HepG2 (cell line): ENCODE measurements around the gene LLGL2.

ENCODE experiments used
- HDAC2 ChIP-seq: sonication (generic); formaldehyde crosslinking; IDR thresholded peaks from 2 replicates; pipeline ENCODE4 v1.4.0; 2020; ENCODE audit warnings: missing genetic modification reagents
- ISX ChIP-seq: sonication (generic); formaldehyde crosslinking; conservative IDR thresholded peaks from 2 replicates; pipeline ENCODE4 v1.5.0; 2020; ENCODE audit warnings: missing genetic modification reagents
- MEIS1 ChIP-seq: sonication (generic); formaldehyde crosslinking; IDR thresholded peaks from 2 replicates; pipeline ENCODE4 v1.9.0; 2021; ENCODE audit warnings: mild to moderate bottlenecking, missing genetic modification reagents, moderate library complexity, borderline replicate concordance
- NFIC ChIP-seq: IDR thresholded peaks from 2 replicates; pipeline ENCODE4 v1.6.1; 2012; ENCODE audit warnings: mild to moderate bottlenecking, low read length, inconsistent platforms
- ZFX ChIP-seq: sonication (generic); formaldehyde crosslinking; IDR thresholded peaks from 2 replicates; pipeline ENCODE4 v1.4.0; 2020; ENCODE audit warnings: mild to moderate bottlenecking, low read depth, missing genetic modification reagents, moderate library complexity
- ZNF160 ChIP-seq: sonication (generic); formaldehyde crosslinking; IDR thresholded peaks from 2 replicates; pipeline ENCODE4 v1.8.0; 2022; ENCODE audit warnings: mild to moderate bottlenecking, inconsistent platforms, missing genetic modification reagents
- ZNF24 ChIP-seq: fragments of 450-650 bp; IDR thresholded peaks from 2 replicates; pipeline ENCODE4 v1.6.1; 2017; ENCODE audit warnings: antibody characterized with exemption, mild to moderate bottlenecking
- TF ChIP-seq, protein P1 (sequence below): sonication (generic); formaldehyde crosslinking; IDR thresholded peaks from 2 replicates; pipeline ENCODE4 v1.4.0; 2020; ENCODE audit warnings: mild to moderate bottlenecking, missing genetic modification reagents
- TF ChIP-seq, protein P2 (sequence below): sonication (generic); formaldehyde crosslinking; IDR thresholded peaks from 2 replicates; pipeline ENCODE4 v1.5.0; 2020; ENCODE audit warnings: mild to moderate bottlenecking, missing genetic modification reagents, moderate library complexity
- TF ChIP-seq, protein P3 (sequence below): sonication (generic); formaldehyde crosslinking; IDR thresholded peaks from 2 replicates; pipeline ENCODE4 v1.4.0; 2020; ENCODE audit warnings: missing genetic modification reagents

DNA sequence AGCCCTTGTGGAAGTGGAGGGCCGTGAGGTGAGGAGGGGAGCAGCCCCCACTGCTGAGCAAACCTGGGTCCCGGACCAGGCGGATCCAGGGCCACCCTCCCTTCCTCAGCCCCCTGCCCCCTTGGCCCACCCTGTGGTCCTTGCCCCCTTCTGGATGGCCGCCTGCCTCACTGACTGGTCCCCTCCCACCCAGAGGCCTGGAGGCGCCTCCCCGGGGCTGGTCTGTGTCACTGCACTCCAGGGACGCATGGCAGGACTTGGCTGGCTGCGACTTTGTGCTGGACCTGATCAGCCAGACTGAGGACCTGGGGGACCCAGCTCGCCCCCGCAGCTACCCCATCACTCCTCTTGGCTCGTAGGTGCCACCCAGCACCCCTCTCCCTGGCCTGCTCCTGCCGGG lies 88.5 kb downstream of the LLGL2 start:
- TF ChIP-seq, protein P1, sequence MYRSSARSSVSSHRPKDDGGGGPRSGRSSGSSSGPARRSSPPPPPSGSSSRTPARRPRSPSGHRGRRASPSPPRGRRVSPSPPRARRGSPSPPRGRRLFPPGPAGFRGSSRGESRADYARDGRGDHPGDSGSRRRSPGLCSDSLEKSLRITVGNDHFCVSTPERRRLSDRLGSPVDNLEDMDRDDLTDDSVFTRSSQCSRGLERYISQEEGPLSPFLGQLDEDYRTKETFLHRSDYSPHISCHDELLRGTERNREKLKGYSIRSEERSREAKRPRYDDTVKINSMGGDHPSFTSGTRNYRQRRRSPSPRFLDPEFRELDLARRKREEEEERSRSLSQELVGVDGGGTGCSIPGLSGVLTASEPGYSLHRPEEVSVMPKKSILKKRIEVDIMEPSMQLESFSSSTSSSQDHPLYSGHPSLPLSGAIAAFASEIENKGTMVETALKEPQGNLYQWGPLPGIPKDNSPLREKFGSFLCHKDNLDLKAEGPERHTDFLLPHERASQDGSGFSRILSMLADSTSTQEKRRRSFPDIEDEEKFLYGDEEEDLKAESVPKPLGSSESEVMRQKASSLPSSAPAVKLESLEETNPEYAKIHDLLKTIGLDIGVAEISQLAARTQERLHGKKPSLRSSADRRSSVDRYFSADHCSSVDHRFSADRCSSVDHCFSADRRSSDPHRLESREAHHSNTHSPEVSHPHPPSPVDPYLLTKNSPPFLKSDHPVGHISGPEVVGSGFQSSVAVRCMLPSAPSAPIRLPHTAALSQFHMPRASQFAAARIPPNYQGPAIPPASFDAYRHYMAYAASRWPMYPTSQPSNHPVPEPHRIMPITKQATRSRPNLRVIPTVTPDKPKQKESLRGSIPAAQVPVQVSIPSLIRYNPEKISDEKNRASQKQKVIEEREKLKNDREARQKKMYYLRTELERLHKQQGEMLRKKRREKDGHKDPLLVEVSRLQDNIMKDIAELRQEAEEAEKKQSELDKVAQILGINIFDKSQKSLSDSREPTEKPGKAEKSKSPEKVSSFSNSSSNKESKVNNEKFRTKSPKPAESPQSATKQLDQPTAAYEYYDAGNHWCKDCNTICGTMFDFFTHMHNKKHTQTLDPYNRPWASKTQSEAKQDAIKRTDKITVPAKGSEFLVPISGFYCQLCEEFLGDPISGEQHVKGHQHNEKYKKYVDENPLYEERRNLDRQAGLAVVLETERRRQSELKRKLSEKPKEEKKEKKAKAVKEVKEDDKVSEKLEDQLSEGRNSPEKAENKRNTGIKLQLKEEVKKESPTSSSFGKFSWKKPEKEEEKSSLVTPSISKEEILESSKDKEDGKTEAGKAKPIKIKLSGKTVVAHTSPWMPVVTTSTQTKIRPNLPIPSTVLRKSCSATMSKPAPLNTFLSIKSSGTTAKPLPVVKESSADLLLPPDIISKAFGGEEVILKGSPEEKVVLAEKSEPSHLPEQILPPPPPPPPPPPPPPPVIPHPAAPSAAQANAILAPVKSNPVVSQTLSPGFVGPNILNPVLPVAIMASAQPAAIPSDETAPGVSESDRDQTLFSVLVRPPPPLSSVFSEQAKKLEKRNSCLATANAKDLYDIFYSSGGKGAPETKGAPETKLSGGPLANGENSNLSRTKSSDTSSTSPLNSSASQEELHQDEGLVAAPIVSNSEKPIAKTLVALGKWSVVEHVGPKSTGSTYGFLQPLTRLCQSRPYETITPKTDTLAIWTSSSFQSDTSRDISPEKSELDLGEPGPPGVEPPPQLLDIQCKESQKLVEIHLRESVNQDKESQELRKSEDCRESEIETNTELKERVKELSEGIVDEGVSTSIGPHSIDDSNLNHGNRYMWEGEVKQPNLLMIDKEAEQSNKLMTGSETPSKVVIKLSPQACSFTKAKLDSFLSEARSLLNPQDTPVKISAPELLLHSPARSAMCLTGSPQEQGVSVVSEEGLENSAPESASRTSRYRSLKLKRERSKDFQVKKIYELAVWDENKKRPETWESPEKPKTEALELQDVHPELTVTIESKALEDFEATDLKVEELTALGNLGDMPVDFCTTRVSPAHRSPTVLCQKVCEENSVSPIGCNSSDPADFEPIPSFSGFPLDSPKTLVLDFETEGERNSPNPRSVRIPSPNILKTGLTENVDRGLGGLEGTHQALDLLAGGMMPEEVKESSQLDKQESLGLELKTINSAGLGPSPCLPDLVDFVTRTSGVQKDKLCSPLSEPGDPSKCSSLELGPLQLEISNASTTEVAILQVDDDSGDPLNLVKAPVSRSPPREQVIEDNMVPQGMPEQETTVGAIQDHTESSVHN (CRISPR knock-in tag): no peak
- no peak for TF ChIP-seq ZNF160 (CRISPR knock-in tag)
- TF ChIP-seq, protein P2, sequence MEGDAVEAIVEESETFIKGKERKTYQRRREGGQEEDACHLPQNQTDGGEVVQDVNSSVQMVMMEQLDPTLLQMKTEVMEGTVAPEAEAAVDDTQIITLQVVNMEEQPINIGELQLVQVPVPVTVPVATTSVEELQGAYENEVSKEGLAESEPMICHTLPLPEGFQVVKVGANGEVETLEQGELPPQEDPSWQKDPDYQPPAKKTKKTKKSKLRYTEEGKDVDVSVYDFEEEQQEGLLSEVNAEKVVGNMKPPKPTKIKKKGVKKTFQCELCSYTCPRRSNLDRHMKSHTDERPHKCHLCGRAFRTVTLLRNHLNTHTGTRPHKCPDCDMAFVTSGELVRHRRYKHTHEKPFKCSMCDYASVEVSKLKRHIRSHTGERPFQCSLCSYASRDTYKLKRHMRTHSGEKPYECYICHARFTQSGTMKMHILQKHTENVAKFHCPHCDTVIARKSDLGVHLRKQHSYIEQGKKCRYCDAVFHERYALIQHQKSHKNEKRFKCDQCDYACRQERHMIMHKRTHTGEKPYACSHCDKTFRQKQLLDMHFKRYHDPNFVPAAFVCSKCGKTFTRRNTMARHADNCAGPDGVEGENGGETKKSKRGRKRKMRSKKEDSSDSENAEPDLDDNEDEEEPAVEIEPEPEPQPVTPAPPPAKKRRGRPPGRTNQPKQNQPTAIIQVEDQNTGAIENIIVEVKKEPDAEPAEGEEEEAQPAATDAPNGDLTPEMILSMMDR (CRISPR knock-in tag): peak; percentile 78
- TF ChIP-seq HDAC2: no peak
- TF ChIP-seq, protein P3, sequence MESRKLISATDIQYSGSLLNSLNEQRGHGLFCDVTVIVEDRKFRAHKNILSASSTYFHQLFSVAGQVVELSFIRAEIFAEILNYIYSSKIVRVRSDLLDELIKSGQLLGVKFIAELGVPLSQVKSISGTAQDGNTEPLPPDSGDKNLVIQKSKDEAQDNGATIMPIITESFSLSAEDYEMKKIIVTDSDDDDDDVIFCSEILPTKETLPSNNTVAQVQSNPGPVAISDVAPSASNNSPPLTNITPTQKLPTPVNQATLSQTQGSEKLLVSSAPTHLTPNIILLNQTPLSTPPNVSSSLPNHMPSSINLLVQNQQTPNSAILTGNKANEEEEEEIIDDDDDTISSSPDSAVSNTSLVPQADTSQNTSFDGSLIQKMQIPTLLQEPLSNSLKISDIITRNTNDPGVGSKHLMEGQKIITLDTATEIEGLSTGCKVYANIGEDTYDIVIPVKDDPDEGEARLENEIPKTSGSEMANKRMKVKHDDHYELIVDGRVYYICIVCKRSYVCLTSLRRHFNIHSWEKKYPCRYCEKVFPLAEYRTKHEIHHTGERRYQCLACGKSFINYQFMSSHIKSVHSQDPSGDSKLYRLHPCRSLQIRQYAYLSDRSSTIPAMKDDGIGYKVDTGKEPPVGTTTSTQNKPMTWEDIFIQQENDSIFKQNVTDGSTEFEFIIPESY (CRISPR knock-in tag): 0 out of 2 replicates have a peak, but pooled peaks have one; percentile 22
- no peak for TF ChIP-seq ISX (CRISPR knock-in tag)
- TF ChIP-seq MEIS1 (CRISPR knock-in tag): no peak
- TF ChIP-seq NFIC: no peak
- TF ChIP-seq ZFX (CRISPR knock-in tag): no peak
- TF ChIP-seq ZNF24: no peak
